ENCODE measurements around the gene OR7G1. TPM values are rescaled to one million over a fixed set of nuclear protein-coding genes. Genes with fewer than 3 reads are reported as not detected.

Gene OR7G1
- total and polyA plus RNA-seq, 2 donors (not counting 3 experiments of a cell fraction or from before 2014, with no cell fraction given), result not detected

DNA sequence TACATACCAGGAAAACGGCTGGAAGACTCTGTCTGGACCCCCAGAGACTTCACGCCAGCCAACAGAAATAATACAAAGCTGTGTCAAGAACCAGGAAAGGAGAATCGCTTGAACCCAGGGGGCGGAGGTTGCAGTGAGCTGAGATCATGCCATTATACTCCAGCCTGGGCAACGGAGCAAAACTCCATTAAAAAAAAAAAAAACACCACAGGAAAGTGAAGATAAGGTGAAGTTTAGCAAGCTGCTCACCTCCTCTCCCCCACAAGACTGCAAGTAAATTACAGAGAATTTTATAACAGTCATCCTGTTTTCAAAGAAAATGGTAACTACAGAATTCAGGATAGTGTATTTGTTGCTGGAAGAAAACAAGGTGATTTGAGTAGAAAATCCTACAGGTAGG is 984 bp upstream of the OR7G1 start:
- Histone ChIP-seq H3K4me2 (ENCODE audit: insufficient read depth, low read length) (no peak overlapping the region), H3K9ac (replicated peaks; ENCODE audit: extremely low read depth, insufficient read depth, low read length) (no peak overlapping the region), H3K9me1 (replicated peaks; ENCODE audit: control insufficient read depth, extremely low read depth, insufficient read depth, low read length) (no peaks in the 10 kb centered on the region), H4K20me1 (replicated peaks; ENCODE audit: control insufficient read depth, extremely low read depth, insufficient read depth, low read length) (no peaks in the 10 kb centered on the region), H3K36me3 (ENCODE audit: control insufficient read depth in 2 of 2, extremely low read depth in 1 of 2, insufficient read depth in 2 of 2, low read length in 2 of 2) (no peaks in the 10 kb centered on the region), H3K79me2 (ENCODE audit: control insufficient read depth, insufficient read depth, low read length) (no peaks in the 10 kb centered on the region), H2AFZ (ENCODE audit: low read depth, low read length) (no peak overlapping the region), H3K27ac (ENCODE audit: insufficient read depth, low read depth, low read length) (no peak overlapping the region), H3K27me3 (ENCODE audit: control insufficient read depth in 2 of 2, insufficient read depth in 2 of 2, low read length in 2 of 2) (no peaks in the 10 kb centered on the region), H3K4me3 (replicated peaks in 1 of 3; ENCODE audit: insufficient read depth in 1 of 3, low read depth in 1 of 3, low read length in 3 of 3) (no peak overlapping the region), H3K9me3 (replicated peaks; ENCODE audit: control insufficient read depth, insufficient read depth, low read length) (no peaks in the 10 kb centered on the region), H3K4me1 (ENCODE audit: control insufficient read depth, extremely low read depth, insufficient read depth, low read length) (no peaks in the 10 kb centered on the region)
- intact Hi-C loops (cut with micrococcal nuclease), result no loop called here
- dilution Hi-C loops (cut with MboI; ENCODE audit: extremely low pct_ligation_motif_present, low sequenced_read_pairs), result no loop called here
- TF ChIP-seq POLR2A (IDR thresholded peaks at IDR 0.05; ENCODE audit: low read depth, low read length), result no peak
- TF ChIP-seq GATA2 (IDR thresholded peaks at IDR 0.05; ENCODE audit: insufficient read depth, insufficient read length, low read depth, low read length), result no peak
- no peak for TF ChIP-seq JUN (IDR thresholded peaks at IDR 0.05; ENCODE audit: borderline replicate concordance, insufficient read depth, insufficient read length, low read depth)
- TF ChIP-seq, protein P1, sequence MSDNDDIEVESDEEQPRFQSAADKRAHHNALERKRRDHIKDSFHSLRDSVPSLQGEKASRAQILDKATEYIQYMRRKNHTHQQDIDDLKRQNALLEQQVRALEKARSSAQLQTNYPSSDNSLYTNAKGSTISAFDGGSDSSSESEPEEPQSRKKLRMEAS (IDR thresholded peaks at IDR 0.05; ENCODE audit: insufficient read depth, insufficient read length), result no peak
- TF ChIP-seq EZH2 (IDR thresholded peaks at IDR 0.05; ENCODE audit: borderline replicate concordance, low read depth, low read length, severe bottlenecking), result no peak
- TF ChIP-seq, protein P2, sequence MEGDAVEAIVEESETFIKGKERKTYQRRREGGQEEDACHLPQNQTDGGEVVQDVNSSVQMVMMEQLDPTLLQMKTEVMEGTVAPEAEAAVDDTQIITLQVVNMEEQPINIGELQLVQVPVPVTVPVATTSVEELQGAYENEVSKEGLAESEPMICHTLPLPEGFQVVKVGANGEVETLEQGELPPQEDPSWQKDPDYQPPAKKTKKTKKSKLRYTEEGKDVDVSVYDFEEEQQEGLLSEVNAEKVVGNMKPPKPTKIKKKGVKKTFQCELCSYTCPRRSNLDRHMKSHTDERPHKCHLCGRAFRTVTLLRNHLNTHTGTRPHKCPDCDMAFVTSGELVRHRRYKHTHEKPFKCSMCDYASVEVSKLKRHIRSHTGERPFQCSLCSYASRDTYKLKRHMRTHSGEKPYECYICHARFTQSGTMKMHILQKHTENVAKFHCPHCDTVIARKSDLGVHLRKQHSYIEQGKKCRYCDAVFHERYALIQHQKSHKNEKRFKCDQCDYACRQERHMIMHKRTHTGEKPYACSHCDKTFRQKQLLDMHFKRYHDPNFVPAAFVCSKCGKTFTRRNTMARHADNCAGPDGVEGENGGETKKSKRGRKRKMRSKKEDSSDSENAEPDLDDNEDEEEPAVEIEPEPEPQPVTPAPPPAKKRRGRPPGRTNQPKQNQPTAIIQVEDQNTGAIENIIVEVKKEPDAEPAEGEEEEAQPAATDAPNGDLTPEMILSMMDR (IDR thresholded peaks at IDR 0.05; ENCODE audit: extremely low read depth in 1 of 2, insufficient read depth in 1 of 2, low read depth in 1 of 2, low read length in 2 of 2), result no peak
- no peak for TF ChIP-seq POLR2AphosphoS5 (IDR thresholded peaks at IDR 0.05; ENCODE audit: insufficient read depth, low read depth, low read length)
- no peak for TF ChIP-seq FOS (IDR thresholded peaks at IDR 0.05; ENCODE audit: borderline replicate concordance, insufficient read depth, low read length)
- no peak for TF ChIP-seq MYC (IDR thresholded peaks at IDR 0.05; ENCODE audit: low read depth, low read length)
- ChIA-PET POLR2A (no interaction called here), CTCF (interaction anchor here (0.6 kb wide), 1 partner anchor 16 kb away, joined by 3 read pairs; no protein-coding TSS in a partner anchor)
- FAIRE-seq (no peak), DNase-seq (ENCODE audit: low read depth, low spot score) (no peak)
- no TSS peak for BruUV-seq (replicated peaks)
